ENCODE results near the gene OR51F2. TPM values are rescaled to one million over a fixed set of nuclear protein-coding genes. Genes with fewer than 3 reads are reported as not detected.
A peak's percentile ranks its signal among the peaks of the same experiment; 100 is the strongest.
"Not testable (repeated sequence)": the region's sequence is repeated elsewhere in the genome, so short reads cannot be mapped to it uniquely, and the experiment has no call there.

The OR51F2 gene, protein sequence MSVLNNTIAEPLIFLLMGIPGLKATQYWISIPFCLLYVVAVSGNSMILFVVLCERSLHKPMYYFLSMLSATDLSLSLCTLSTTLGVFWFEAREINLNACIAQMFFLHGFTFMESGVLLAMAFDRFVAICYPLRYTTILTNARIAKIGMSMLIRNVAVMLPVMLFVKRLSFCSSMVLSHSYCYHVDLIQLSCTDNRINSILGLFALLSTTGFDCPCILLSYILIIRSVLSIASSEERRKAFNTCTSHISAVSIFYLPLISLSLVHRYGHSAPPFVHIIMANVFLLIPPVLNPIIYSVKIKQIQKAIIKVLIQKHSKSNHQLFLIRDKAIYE
- not detected for polyA plus RNA-seq (ENCODE audit: insufficient read length in 4 of 4)

DNA sequence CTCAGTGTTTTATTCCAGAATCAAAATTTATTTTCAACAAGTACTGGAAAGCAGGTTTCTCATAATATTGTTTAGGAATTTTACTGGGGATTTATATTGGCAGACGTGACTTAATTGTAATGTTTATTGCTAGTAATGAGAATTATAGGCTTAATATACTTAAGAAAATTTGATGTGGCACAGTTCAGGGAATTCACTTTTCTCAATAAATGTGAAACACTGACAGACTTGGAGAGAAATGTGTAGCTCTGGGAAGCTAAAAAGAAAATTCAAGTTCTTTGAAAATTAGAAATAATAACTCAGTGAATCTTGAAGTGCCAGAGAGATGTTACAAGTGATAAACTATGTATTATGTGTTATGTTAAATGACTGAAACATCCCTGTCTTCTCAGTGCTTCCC, at the start of gene OR51F2:
Gene OR51F2, plus strand, starts transcription at position 301 of the 400 bp plus-strand sequence. CDS start 101 bp downstream, outside the sequence.
- no peak for DNase-seq (ENCODE audit: low read depth in 4 of 4, low spot score in 3 of 4)

DNA sequence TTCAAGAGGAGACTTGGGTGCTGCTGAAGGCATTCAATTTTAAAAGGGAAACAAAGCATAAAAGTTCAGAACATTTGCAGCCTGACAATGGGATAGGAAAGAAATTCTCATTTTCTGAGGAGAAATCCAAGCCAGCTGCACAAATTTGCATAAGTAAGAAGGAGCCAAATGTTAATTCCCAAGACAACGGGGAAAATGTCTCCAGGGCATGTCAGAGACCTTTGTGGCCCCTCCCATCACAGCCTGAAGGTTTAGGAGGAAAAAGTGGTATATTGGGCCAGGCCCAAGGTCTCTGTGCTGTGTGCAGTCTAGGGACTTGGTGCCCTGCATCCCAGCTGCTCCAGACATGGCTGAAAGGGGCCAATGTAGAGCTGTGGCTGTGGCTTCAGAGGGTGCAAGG, 38.7 kb upstream of the OR51F2 start:
- no peak for DNase-seq (ENCODE audit: low read depth in 4 of 4, low spot score in 3 of 4)

DNA sequence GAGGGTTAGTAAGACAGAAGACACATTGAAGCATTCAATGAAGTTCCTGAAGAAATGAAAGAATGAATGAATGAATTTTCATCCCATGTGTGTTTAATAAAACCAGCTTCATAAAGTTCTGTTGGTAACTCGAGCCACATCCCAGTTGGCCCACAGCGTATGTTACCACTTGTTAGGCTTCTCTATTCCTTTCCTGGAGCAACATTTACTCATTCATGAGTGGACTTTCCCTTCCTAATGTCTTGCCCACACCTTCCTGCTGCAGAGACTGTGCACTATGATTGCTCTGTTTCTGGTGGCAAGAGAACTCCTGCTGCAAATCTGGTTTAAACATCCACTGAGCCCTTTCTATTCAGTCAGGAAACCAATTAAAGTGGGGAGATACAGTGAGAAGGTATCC, 23.9 kb upstream of the OR51F2 start:
- DNase-seq (ENCODE audit: low read depth in 4 of 4, low spot score in 3 of 4) = no peak

DNA sequence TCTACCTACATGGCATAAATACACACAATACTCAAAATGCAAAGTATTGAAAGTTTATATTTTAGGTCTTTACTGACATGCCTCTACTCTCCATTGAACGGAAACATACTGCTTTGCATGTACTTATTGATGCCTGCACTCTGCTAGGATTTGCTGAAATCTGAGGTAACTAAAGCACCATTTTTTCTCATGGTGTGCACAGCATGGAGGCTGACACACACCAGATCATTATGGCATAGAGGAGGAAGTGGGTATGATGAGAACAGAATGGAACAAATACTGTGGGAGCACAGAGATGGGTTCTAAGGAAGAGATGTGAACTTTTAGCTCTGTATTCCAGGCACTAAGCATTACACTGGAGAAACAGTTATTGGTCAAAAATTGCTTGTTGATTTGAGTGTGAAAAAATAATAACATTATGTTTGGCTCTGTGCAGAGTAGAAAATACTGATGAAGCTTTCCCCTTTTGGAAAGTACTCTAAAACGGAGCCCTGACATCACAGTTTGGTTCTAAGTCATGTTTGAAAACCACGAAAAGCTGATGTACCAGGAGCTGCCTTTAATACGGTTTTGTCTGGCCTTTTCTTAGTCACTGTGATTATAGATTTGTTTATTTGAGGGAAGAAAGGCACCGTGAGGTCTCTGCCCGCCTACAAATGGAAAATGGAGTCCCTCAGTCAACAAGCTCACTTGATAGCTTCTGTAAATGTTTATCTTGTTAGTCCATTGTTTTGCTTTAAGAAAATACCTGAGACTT, 22.5 kb upstream of the OR51F2 start:
- DNase-seq (ENCODE audit: low read depth in 4 of 4, low spot score in 3 of 4) = no peak

DNA sequence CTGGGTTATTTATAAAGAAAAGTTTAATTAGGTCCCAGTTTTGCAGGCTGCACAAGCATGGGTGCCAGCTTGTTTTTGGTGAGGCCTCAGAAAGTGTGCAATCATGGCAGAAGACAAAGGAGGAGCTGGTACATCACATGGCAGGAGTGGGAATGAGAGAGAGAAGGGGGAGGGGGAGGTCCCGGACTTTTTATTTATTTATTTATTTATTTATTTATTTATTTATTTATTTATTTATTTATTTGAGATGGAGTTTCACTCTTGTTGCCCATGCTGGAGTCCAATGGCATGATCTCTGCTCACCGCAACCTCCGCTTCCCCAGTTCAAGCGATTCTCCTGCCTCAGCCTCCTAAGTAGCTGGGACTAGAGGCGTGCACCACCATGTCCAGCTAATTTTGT, 19.8 kb upstream of the OR51F2 start:
- DNase-seq (ENCODE audit: low read depth in 4 of 4, low spot score in 3 of 4) = not testable (repeated sequence)

DNA sequence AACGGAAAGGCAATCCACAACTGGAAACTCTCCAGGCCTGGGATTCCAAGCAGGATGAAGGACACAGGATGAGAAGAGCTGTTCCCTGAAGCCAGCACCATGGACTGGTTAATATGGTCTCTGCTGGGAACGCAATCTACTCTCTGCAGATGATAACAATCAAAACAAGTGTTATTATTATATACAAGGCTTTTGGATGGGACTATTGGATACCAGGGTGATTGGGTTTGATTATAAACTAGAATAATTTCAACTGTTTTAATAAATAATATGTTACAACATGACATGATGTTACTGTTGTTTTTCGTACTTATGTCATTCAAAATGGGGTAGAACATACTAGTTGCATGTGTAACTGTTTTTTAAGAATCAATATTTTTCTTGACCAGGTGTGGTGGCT, 16.8 kb upstream of the OR51F2 start, which contains the start of gene OR52R1:
Gene OR52R1, minus strand, starts transcription at position 101 of the 400 bp plus-strand sequence. Its CDS starts 0 bp downstream, at position 101.
- no peak for DNase-seq (ENCODE audit: low read depth in 4 of 4, low spot score in 3 of 4)

DNA sequence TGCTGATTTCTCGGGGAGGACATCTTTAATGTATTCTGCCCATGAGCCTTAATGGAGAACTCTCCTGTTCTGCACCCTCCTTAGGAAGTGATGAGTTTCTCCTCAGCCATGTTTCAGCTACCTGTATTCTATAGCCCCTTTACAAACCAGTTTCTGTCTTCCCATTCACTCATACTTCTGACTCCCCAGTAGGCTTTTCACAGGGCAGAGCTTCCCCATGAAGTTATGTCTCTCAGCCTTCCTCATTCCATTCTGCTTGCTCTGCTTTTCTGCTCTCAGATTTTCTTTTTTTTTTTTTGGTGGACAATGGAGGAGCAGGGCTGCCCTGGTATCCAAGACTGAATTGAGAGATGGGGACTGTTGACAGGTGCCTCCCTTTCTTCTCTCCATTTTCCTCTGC, 12.6 kb upstream of the OR51F2 start:
- no peak for DNase-seq (ENCODE audit: low read depth in 4 of 4, low spot score in 3 of 4)

DNA sequence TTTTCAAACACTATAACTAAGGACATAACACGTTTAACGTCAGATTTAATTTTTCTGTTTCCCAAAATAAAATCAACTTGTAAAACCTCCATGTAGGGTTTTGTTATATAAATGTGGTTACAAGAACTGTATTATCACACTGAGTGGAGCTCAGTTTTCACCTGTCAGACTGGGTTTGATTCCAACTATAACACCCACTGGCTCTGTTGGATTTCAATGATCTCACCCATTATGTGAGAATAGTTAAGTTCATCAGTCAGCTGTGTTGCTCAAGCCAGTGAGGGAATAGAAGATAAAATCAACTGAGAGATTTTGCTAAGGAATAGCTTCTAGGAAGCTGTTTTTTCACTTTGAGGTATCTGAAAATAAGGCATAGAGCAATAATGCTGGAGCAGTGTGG, 11.9 kb upstream of the OR51F2 start:
- no peak for DNase-seq (ENCODE audit: low read depth in 4 of 4, low spot score in 3 of 4)

DNA sequence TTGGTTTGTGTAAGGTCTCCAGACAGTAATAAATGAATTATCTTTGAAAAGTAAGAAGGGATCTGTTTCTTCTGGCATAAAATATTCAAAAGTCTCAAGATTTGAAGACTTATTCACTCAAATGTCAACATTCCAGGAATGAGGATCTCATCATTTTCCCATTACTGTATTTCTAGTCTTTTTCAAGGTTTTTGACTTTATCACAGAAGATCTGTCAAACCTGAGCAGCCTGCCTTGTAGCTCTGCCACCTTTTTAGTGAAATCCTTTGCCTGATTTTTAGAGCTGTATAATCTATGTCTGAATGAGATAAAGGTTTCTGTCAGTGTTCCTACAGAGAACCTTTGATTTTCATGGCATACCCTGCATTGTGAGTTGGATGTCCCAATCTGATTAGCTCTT, 4.0 kb downstream of the OR51F2 start:
- DNase-seq (ENCODE audit: low read depth in 4 of 4, low spot score in 3 of 4) = no peak

DNA sequence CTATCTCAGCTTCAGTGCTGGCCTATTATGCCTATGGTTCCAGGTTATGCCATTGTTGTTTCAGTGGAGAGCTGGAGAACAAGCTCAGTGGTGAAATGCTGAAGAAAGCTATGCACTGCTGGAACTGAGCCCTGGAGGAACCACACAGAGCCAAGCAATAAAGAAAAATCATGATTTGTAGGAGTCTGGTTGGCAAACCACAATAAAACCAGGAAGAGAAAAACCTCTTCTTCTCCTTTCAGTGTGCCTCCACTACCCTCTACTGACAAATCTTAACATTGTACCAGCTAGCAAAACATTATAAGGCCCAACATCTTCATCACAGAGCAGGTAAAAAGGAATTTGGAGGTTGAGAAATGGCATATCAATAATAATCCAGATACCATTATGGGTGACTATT, 5.3 kb downstream of the OR51F2 start:
- peak in 3 of 4 donors; percentile 8 to 29 (median 10) for DNase-seq (ENCODE audit: low read depth in 4 of 4, low spot score in 3 of 4)

DNA sequence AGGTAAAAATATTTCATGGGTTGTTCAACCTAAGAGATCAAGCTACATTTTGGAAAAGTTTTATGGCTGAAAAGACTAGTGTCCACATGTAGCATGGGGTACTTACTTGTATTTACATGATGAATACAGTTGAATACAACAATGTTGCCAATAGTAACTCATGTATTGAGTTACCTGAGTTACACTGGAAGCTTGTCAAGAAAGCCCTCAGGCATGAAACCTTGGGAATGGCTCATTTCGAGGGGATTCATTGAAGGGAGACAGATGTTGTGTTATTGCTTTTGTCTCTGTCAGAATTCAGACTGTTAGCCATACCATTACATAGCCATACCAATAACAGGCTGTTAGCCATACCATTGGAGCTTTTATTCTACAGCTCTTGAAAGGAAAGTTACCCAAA, 9.2 kb downstream of the OR51F2 start:
- DNase-seq (ENCODE audit: low read depth in 4 of 4, low spot score in 3 of 4) = peak in 1 of 4 donors; percentile 12

DNA sequence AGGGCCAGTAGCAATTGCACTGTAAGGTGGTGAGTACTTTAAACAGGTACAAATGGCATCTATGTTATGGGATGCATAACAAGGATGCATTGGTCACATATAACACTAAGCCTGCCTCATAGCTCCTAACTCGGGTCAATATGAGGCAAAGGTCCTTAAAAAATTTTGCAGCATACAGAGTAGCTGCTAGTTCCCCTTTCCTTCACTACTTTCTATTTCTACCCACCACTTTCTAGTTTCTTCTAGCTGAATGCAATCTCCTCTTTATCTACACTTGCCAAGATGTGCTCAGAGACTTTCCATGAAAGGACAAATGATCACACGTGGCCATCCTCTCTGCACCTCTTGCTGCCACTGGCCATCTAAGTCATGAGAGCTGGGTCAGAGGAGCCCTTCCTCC, 9.8 kb downstream of the OR51F2 start:
- no peak for DNase-seq (ENCODE audit: low read depth in 4 of 4, low spot score in 3 of 4)

DNA sequence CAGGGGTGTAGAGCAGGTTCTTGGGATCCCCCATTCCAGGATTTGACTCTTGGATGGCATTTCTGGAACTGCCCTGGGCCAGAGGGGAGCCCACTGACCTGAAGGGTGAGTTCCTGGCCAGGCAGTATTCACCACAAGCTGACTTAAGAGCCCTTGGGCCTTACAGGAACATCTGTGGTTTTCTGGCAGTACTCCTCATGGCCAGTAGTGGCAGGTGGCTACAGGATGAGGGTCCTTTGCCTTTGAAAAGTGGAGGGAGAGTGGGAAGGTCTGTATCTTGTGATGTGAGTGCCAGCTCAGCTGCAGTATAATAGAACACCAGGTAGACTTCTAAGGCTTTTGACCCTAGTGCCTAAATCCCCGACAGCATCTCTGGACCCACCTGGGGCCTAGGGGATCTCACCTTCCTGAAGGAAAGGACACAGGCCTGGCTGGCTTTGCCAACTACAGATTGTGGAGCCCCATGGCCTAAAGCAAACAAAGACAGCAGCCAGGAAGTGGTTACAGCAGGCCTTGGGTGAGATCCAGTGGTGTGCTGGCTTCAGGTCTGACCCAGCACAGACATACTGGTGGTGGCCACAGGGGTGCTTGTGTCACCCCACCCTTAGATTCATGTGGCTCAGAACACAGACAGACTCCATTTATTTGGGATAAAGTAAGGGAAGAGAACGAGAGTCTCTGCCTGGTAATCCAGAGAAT, 18.9 kb downstream of the OR51F2 start:
- no peak for DNase-seq (ENCODE audit: low read depth in 4 of 4, low spot score in 3 of 4)

DNA sequence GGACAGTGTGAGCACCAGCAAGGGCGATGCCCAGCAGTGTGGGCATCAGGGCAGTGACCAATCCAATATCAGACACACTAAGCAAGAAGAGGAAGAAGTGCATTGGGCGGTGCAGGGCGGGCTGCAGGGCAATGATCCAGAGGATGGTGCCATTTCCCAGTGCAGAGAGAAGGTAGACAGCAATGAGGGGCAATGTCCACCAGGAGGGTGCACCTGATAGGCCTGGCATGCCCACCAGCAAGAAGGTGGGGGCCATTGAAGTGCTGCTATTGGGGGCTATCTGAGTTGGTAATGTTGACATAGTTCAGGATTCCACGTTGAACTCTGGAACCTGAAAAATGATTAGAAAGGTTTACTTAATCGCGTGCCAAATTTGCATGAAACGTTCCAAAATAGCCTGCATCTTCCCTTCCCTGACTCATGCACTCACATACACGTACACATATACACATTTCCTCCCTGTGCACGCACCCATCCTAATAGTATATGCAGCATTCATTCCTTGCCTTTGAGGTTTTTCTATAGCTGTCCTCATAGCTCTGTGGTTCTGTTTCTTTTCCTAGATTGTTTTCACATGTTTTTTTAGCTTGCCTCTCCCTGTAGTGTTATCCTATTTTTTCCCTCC, 27.9 kb downstream of the OR51F2 start, which contains the start of gene OR51S1:
Gene OR51S1, minus strand, starts transcription at position 301 of the 625 bp plus-strand sequence. Its CDS starts 0 bp downstream, at position 301.
- DNase-seq (ENCODE audit: low read depth in 4 of 4, low spot score in 3 of 4) = no peak

DNA sequence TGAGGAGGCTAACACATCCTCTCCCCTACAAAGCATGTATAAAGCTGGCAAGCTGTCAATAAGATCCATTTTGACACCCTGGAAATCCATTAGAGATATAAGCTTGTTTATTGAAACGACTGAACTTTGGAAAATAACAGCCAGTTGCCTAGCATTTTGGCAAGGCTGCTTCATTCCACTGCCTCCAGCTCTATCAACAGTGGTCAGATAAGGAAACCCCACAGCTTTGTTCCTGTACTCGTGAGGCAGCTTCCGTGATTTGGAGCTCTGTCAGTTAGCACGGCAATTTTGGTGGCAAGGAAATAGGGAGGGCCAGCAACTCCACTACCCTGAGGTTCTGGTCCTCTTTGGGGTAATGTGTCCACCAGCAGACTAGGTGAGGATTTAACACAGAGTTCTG, 29.9 kb downstream of the OR51F2 start:
- no peak for DNase-seq (ENCODE audit: low read depth in 4 of 4, low spot score in 3 of 4)

DNA sequence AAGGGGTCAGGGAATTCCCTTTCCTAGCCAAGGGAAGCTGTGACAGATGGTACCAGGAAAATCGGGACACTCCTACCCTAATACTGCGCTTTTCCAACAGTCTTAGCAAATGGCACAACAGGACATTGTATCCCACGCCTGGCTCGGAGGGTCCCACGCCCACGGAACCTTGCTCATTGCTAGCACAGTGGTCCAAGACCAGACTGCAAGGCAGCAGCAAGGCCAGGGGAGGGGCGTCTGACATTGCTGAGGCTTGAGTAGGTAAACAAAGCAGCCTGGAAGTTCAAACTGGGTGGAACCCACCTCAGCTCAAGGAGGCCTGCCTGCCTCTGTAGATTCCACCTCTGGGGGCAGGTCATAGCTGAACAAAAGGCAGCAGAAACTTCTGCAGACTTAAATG, 33.2 kb downstream of the OR51F2 start:
- DNase-seq (ENCODE audit: low read depth in 4 of 4, low spot score in 3 of 4) = not testable (repeated sequence)

DNA sequence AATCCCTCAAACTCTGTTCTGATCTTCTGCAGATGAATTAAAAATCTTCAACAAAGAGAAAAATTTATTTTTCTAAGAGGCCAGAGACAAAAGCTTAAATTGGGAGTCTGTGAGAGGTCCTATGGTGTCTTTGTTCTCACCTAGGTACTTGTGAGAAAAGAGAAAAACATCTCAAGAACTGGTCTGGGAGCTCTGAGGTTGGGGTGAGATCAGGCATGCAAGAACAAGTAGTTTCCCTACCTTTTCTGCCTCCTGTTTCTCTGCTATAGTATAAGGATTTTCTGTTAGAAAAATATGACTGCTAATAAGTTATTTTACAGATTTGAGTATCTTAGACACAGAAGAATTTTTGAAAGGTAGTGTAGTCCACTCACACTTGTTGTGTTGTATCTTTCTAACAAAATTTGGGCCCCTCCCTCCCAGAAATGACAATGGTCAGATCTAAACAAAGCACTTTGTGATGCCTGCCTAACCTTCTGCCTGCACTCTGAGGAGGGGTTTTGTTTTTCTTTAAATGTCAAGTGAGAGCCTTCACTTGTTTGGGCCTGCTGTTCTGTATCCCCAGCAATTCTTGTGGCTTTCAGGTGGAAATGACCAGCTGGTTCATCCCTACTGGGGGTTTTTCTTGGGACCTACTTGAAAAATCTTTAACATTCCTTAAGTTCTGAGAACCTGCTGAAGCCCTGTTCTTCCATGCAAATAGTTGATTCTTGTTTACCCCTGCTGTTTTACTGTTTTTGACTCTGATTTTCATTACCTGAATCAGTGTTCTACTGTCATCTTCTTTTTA, 41.5 kb downstream of the OR51F2 start:
- DNase-seq (ENCODE audit: low read depth in 4 of 4, low spot score in 3 of 4) = no peak

DNA sequence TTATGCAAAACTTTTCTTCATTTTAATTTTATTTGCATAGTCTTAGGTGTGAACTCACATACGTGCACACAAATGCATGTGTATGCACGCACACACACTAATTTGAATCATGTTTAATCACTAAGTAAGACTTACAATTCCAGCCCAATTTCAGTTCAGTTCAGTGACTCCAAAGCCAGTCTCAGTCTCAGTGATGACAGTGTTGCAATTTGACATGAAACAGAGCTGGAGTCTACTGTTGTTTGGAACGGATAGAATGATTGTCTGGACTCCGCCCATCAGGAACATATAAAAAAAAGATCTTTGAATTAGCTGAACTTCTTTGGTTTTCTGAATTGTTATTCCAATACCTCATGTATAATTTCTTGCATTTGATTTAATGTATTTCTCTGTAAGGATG, 42.8 kb downstream of the OR51F2 start:
- DNase-seq (ENCODE audit: low read depth in 4 of 4, low spot score in 3 of 4) = no peak

DNA sequence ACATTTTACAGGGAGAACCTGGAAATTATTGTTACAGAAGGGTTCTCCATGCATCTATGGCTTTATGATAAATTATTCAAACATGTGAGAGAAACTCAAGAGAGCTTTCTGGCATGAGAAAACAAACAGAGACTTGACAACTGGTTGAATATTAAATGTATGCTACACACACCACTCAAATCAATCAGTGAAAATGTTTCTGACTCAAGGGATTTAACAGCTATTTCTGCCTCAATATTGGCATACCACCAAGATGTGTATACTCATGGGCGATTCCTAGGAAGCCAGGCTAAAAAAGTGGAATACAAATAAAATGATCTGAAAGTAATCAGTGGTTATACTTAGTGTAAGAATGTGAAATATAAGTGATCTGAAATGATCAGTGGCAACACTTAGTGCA, 44.7 kb downstream of the OR51F2 start:
- DNase-seq (ENCODE audit: low read depth in 4 of 4, low spot score in 3 of 4) = no peak
